ENCODE measurements around the gene ATL3.
"Not testable (repeated sequence)": the region's sequence is repeated elsewhere in the genome, so short reads cannot be mapped to it uniquely, and the experiment has no call there.

ATL3 gene

DNA sequence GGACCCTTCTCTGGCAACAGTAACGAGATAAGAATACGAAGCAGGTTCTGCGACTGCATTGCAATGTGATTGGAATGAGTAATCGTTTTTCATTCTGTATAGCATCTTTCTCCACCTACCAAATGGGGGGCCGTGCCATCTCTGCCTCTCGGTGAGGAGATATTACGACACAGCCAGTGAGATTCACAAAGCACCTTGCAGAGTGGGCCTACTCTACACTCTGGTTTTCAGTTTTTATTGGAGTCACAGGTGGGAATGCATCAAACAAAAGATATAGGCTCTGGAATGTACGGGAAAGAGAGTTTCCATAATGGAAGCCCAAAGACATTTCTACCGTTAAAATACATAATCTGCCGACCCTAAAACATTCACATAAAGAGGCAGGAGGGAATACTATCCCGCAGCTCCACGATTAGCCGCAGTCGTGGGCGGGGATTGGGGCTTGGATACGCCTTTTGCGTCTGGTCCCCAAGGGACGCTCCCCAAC is 9.7 kb upstream of the ATL3 start:
- no peak for DNase-seq

DNA sequence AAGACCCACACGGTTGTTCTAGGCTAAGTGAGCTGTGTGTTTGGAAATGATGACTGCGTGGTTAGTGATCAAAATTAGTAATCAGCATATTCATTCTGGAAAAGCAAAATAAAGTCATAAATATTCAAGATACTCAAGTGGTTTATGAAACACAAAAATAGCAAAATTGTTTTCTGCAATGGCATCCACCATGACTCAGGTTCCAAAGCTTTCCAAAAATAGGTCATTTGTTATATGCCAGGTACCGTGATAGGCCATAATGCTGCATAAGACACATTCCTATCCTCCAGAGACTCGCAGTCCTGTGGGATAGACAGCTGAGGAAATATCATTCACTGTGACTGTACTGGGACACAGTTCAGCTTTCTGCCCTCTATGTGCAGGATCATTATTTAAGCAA is 2.4 kb upstream of the ATL3 start:
- no peak for DNase-seq

DNA sequence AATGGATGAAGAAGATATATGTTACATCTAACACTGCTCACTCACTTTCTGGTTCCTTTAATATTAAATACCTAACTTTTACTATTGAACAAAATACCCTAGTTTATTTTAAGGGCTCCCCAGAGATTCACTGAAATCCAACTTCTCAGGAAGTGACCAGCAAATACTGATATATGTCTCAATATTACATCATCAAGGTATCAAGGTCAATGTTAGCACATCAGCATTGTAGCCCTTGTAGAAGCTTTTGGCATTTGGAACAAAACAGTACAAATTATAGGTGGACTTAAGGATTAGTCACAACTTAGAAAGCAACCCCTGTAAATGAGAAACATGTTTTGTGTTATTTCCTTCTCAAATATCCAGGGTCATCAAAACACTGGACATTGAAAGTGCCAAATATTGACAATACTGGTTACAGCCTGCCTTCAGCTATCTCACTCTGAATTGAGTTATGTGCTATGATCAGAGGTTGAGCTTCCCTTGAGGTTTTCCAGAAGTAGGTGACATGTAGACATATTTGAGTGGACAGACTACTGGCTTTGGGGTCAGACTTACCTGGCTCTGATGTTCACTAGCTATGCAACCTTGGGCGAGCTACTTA is 1.9 kb upstream of the ATL3 start:
- DNase-seq = no peak

DNA sequence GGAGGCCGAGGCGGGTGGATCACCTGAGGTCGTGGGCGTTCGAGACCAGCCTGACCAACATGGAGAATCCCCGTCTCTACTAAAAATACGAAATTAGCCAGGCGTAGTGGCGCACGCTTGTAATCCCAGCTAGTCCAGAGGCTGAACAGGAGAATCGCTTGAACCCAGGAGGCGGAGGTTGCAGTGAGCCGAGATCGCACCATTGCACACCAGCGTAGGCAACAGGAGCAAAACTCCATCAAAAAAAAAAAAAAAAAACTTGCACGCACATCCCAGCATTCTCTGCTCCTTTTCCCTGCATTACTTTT is 934 bp upstream of the ATL3 start:
- no peak for DNase-seq

DNA sequence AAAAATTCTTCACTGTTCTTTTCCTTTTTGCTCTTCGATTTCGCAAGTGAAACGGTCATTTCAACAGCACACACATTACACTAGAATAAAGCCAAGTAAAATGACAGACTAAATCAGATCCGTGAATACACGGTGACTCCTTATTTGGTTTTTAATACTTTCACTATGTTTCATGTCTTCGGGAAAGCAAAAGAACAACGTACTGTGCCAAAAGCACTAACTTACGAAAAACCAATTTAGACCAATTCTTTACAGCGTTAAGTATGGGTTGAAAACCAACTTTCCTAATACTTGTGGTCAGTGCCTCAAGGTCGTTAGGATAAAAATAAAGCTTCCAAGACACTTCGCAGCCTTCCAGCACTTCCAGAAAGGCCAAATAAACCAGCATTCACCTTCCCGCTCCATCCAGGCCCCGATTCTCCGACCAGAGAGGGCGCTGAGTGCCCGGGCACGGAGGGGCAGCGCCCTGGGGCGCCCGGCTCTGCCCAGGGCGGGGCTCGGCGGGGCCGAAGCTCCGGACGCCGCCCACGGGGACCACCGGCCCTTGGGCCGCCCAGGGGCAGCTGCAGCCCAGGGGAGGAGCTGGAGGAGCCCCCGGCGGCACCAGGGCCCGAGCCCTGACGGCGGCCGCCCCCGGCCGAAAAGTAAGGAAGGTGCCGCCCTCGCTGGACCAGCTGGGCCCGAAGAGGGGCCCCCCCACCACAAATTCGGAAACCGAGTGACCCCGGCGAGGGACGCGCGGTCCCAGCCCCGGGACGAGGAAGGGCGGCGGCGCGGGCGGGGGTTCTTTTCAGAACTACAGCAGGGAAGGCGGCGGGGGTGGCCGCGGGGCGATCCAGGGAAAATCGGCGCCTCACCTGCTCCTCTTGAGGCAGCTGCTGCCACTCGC is 499 bp downstream of the ATL3 start:
- peak; percentile 46 for DNase-seq

DNA sequence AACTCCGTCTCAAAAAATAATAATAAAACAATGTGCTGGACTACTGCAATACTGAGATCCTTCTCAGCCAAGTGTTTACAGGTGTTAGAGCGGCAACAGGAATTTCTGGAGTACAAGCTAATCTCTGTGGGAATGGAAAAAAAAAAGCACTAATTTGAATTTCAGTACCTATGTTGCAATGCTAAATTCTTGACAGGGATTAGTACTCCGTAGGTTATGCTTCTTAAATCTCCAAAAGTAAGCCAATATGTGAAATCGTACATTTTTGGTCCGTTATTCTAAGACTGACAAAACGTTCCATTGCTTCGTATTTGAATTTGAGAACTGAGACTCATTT is 1.1 kb downstream of the ATL3 start:
- no peak for DNase-seq

DNA sequence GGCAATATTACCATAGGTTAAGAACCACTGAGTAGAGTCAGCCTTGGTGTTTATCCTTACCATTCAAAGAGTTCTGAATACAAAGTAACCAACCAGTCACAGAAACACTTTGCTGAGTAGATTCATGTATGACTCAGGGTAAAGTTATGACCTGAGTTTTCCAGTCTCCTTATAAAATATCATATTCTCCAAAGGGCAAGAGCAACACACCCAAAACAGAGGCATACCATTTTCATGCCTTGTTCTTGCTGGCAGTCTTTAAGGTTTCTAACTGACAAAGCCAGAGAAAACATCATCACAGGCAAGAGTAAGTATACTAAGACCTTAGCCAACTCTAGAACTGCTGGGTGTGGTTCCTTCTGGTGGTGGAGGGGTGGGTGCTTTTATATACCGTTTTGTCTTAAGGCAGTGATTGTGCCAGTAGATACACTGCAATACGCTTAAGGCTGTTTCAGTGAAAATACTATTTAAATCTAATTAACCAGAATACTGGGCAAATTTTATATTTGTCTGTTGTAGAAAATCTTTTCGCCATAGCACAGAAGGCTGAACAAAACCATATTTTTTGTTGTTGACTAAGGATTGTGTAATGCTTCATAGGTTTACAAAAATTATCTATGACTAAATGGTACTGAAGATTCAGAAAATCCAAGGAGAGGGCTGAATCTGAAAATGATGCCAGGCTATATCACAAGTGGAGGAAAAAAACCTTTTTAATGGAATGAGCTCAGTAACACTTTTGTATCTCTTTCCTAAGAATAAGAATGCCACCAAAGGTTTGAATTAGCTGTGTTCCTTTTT is 3.0 kb downstream of the ATL3 start:
- DNase-seq = no peak

DNA sequence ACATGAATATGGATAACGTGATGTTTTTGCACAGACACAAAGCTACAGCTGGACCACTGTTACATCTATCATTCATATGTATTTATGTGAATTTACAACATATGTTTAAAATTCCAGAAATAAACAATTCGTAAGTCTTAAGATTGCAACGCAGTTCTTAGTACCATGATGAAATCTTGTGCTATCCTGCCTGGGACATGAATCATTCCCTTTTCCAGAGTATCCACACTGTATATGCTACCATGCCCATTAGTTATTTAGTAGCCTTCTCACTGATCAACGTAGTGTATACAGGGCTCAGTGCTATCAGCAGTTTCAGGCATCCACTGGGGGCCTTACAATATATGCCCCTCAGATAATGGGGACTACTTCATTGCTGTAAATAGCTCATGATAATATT is 4.3 kb downstream of the ATL3 start:
- no peak for DNase-seq

DNA sequence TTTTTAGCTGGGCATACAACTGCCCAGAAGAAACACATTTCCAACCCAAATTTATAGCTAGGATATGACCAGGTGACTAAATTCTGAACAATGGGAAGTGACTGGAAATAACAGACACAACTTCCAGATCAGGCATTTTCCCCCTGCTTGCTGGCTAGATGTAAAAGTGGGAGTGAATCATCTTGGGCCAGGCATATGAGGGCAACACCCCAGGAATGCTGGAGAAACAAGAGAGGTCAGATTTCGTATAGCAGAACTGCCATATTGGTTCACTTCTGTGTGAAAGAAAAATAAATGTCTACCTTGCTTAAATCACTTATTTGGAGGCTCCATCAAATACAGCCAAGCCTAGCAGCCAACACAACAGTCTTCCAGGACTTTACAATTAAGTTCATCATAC is 7.4 kb downstream of the ATL3 start:
- no peak for DNase-seq

DNA sequence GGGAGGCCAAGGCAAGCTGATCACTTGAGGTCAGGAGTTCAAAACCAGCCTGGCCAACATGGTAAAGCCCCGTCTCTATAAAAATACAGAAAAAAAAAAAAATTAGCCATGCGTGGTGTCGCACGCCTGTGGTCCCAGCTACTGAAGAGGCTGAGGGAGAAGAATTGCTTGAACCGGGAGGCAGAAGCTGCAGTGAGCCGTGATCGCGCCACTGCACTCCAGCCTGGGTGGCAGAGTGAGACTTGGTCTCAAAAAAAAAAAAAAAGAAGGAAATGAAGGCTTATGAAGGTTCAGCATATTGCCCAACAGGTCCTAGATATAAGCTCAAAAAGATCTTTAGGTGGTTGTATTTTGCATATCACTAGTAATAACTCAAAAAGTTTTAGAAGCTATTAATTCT is 10.2 kb downstream of the ATL3 start:
- DNase-seq = no peak

DNA sequence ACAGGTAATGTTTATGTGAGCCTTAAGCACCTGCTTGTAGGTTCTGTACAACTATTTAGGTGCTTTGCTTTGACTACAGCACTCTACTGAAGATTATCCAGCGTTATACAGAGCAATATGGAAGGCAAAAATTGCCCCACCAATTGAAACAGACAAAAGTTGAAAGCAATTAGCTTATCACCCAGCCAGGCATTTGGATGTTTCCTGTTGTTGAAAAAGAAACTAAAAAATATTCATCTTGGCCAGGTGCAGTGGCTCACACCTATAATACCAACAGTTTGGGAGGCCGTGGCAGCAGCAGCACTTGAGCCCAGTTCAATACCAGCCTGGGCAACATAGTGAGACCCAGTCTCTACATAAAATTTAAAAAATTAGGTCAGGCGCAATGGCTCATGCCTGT is 18.5 kb downstream of the ATL3 start:
- no peak for DNase-seq

DNA sequence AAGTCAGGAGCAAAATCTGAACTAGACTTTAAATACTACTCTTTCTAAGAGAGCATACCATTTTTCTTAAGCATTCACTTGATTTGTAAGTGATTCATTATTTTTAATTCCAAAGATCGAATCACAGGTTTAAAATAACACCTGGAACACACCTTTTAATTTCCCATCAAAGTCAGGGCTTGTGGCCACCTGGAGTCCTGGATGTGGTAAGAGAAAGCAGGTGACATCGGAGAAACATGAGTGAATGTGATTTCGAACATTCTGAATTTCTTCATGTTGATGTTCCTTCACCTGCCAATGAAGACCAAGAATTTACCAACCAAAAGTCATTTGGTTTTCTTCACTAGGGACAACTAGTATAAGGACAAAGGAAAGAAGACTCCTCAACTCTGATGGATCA is 28.0 kb downstream of the ATL3 start:
- DNase-seq = no peak

DNA sequence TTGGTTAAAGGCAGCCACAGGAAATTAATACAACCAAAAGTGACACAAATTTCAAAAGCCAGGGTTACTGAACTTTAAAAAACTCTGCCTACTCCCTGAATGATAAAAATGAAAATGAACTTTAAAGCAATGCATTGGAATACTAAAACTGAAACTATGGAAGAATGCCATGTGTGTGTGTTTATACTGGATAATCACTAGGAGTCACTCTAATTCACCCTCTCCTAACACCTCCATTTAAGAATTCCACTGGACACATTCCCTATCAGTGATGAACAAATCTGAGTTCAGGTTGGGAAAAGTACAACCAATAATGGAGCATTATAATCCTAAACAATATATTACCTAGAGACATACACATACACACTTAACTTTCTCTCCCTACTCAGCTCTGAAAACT is 29.4 kb downstream of the ATL3 start:
- no peak for DNase-seq

DNA sequence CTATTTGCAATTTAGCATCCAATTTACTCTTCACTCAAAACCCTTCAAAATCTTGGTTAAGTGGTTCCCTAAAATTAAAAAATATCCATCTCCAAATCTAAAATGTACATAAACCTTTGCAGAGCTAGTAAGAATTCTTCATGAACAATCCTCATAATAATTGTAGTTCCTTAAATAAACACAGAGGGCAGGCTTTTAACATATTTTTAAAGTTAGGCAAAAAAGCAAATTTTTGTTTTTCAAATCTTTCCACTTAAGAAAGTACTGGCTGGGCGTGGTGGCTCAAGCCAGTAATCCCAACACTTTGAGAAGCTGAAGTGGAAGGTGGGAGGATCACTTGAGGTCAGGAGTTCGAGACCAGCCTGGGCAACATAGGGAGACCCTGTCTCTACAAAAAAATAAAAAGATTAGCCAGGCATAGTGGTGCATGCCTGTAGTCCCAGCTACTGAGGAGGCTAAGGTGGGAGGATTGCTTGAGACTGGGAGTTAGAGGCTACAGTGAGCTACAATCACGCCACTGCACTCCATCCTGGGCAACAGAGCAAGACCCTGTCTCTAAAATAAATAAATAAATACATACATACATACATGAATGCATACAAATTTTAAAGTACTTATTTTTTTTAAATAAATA is 31.9 kb downstream of the ATL3 start:
- DNase-seq = peak; percentile 19

DNA sequence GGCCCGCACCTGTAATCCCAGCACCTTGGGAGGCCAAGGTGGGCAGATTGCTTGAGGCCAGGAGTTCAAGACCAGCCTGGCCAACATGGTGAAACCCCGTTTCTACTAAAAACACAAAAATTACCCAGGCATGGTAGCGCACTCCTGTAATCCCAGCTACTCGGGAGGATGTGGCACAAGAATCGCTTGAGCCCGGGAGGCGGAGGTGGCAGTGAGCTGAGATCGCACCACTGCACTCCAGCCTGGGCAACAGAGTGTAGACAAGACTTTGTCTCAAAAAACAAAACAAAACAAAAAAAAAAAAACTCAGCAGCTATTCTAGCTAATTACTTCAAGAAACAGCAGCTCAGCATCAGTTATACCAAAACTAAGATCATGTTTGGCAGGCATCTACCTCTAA is 32.7 kb downstream of the ATL3 start:
- not testable (repeated sequence) for DNase-seq

DNA sequence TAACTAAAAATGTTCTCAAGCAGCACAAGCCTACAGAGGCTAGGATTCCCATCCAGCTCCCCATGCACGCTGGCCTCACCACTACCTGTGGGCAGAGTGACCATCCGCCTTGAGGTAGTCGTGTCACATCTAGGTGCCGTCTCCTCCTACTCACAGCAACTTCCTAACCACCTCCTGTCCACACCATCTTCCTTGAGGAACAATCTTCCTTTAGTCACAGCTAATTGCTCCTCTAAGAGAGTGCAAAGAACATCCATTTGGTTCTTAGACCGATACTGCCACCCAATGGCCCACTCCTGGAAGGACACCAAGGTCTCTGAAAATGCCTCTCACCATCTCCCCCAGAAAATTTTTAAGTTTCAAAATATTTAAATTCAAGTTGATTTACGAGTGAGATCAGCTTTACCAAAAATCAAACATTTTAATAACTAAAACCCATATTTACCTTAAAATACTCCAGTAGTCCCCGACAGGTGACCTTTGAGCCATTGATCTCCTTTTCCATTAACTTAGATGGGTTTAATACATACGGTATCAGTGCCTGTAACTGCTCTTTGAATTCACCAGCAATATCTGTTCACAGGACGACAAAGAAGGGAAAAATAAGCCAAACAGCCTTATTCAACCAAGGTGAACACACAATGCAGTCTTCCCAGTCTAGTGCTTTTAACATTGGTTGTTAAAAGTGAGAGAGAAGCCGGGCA is 35.3 kb downstream of the ATL3 start:
- DNase-seq = peak; percentile 82

DNA sequence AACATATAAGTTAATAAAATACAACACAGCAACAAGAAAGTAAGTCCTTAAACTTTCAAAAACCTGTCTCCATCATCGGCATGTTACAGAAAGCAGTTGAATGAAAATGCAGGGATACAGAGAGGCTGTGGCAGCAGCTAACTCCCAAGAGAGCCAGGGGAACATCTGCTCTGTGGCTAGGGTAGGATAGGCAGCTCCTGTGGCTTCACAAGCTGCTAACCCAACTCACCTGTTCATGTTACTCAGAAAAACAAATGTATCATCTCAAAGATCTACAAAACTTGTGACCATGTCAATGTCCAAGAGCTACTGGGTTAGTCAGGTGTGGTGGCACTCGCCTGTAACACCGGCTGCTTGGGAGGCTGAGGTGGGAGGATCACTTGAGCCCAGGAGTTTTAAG is 41.8 kb downstream of the ATL3 start:
- DNase-seq = no peak

DNA sequence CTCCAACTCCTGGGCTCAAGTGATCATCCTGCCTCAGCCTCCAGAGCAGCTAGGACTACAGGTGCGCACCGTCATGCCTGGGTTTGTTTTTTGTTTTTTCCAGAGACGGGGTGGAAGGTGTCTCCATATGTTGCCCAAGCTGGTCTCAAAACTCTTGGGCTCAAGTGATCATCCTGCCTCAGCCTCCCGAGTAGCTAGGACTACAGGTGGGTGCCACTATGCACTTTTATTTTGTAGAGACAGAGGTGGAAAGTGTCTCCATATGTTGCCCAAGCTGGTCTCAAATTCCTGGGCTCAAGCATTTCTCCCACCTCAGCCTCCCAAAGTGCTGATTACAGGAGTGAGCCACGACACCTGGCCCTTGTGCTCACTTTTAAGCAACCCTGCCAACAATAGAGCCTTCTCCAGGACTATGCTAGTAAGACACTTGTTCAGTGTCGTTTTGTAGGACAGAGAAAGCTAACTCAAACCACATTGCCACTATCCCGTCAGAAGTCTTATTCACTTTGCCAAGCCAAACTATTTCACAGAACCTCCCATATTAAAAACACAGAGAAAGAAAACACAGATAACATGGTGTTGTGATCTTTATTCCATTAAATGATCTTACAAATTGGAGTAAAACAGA is 47.5 kb downstream of the ATL3 start:
- no peak for DNase-seq

DNA sequence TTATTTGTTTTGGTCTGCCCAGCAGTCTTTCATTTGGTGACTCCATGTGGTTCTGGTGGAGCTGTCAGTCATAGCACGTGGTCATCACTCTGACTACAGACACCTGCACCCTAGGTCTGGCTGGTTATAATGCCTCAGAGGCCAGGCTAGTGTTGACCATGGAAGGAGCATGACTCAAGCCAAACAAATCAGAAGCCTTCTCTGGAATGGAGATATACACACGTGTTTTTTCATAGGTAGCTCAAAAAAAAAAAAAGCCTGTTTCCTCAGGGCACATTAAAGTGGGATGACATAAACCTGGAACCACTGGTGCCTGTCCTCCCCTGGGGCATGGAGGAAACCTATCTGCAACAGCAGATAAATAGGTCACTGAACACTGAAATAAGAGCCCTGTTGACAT is 48.9 kb downstream of the ATL3 start:
- no peak for DNase-seq

DNA sequence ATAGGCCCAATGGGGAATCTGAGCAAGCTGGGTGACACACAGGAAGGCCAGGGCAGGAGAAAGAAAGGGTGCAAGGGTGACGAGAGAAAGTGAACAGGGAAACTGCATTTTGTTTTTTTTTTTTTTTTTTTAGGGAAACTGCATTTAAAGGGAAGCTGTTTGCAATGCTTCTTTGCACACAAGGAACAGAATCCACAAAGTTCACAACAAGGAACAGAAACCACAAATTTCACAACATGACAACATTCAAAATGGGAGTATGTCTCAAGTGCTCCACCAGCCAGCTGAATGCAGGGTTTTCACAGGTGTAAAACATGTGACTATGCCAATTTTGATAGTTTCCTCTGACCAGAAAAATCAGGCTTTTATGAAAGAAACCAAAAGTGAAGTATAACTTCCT is 50.1 kb downstream of the ATL3 start:
- no peak for DNase-seq

DNA sequence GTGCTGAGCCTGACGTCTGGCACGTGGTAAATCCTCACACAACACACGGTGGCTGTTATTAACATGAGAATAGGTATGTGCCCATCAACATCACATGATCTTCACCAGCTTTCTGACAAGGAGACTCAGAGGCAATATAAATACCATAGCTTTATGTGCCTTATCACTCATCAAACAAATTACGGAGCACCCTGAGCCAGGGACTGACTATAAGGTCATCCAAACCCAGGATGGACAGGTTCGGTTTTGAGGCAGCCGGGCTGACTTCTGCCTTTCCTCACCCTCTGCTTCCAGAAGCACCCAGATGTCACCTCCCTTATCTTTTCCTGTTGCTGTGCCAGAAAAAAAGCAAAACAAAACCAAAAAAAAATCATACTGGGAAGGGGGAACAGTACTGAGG is 51.2 kb downstream of the ATL3 start:
- DNase-seq = no peak

DNA sequence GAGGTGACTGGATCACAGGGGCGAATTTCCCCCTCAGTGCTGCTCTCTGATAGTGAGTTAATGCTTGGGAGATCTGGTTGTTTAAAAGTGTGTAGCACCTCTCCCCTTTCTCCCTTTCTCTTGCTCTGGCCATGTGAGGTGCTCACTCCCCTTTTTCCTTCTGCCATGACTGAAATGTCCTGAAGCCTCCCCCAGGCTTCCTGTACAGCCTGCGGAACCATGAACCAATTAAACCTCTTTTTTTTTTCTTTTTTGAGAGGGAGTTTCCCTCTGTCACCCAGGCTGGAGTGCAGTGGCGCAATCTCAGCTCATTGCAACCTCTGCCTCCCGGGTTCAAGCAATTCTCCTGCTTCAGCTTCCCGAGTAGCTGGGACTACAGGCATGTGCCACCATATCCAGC is 53.5 kb downstream of the ATL3 start:
- not testable (repeated sequence) for DNase-seq

DNA sequence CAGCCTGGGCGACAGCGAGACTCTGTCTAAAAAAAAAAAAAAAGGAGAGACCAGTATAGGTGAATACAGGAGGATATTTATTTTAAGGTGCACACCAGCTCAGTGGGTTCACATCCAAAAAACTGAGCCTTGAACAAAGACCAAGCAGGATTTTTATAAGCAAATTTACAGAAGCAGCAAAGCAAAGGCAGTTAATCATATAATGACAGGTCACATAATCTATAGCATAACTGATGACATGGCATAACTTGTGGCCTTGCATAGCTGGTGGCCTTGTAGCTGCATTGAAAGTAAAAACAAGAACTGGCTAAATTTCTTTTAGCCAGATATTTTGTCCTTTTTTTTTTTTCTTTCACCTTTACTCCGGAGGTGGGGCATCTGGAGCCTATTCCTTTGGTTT is 54.2 kb downstream of the ATL3 start:
- DNase-seq = no peak

All from KG1 (cell line).